ENCODE measurements around the gene ZNF512. TPM values are rescaled to one million over a fixed set of nuclear protein-coding genes. Genes with fewer than 3 reads are reported as not detected.

The ZNF512 gene
- total and polyA plus RNA-seq, 9 of the 15 experiments (the other 6 are each of a cell fraction or from before 2014, with no cell fraction given): 24.7 to 101 (median 65.9) TPM

GRCh38 chr2:27582695-27583389 lies at the start of gene ZNF512 (continued):
- 0 out of 2 replicates have a peak, but pooled peaks have one; percentile 45 for TF ChIP-seq ZBTB2 (IDR thresholded peaks at IDR 0.05)
- TF ChIP-seq ETS2 (tag; IDR thresholded peaks at IDR 0.05; ENCODE audit: borderline replicate concordance, poor library complexity, severe bottlenecking): no peak
- TF ChIP-seq NFIX (CRISPR knock-in tag; IDR thresholded peaks at IDR 0.05; ENCODE audit: low read depth): no peak
- no peak for TF ChIP-seq SIN3B (IDR thresholded peaks at IDR 0.05; ENCODE audit: low read depth)
- TF ChIP-seq ZNF707 (CRISPR knock-in tag; conservative IDR thresholded peaks at IDR 0.05): no peak
- 0 out of 4 replicates have a peak, but pooled peaks of 1 of the 2 experiments have one; percentile 1 for TF ChIP-seq FOXA3 (CRISPR knock-in tag; conservative IDR thresholded peaks at IDR 0.05 in 1 of 2, IDR thresholded peaks at IDR 0.05 in 1 of 2)
- no peak for TF ChIP-seq DMBX1 (CRISPR knock-in tag; IDR thresholded peaks at IDR 0.05; ENCODE audit: borderline replicate concordance)
- no peak for TF ChIP-seq NR3C1 (CRISPR knock-in tag; IDR thresholded peaks at IDR 0.05)
- TF ChIP-seq ZNF124 (CRISPR knock-in tag; IDR thresholded peaks at IDR 0.05): no peak
- peak; percentile 88 for TF ChIP-seq POLR2H (tag; IDR thresholded peaks at IDR 0.05; ENCODE audit: low read depth)
- 0 out of 4 replicates have a peak, but pooled peaks of 1 of the 2 experiments have one; percentile 57 for TF ChIP-seq KDM4B (IDR thresholded peaks at IDR 0.05; ENCODE audit: borderline replicate concordance in 2 of 2, low read depth in 1 of 2)
- TF ChIP-seq CTCF (IDR thresholded peaks at IDR 0.05 in 2 of 3, conservative IDR thresholded peaks at IDR 0.05 in 1 of 3; ENCODE audit: insufficient read depth in 2 of 3, low read depth in 1 of 3, low read length in 3 of 3): peak in 2 of 3 experiments; percentile 12 to 24; a peak in 1 of 6 replicates
- no peak for TF ChIP-seq ZZZ3 (IDR thresholded peaks at IDR 0.05)
- TF ChIP-seq PML (IDR thresholded peaks at IDR 0.05; ENCODE audit: low read length): peak; percentile 77
- 0 out of 2 replicates have a peak, but pooled peaks have one; percentile 62 for TF ChIP-seq ILF3 (IDR thresholded peaks at IDR 0.05; ENCODE audit: borderline replicate concordance)
- TF ChIP-seq MYBL2 (IDR thresholded peaks at IDR 0.05; ENCODE audit: low read depth): no peak
- no peak for TF ChIP-seq MYBL2 (CRISPR knock-in tag; IDR thresholded peaks at IDR 0.05; ENCODE audit: borderline replicate concordance)
- TF ChIP-seq CXXC5 (CRISPR knock-in tag; IDR thresholded peaks at IDR 0.05): peak; percentile 82
- peak; percentile 79 for TF ChIP-seq JUND (IDR thresholded peaks at IDR 0.05; ENCODE audit: borderline replicate concordance, low read depth, low read length)
- peak; percentile 68; the same call in 1 of the 3 replicates for TF ChIP-seq JUND (tag; IDR thresholded peaks at IDR 0.05; ENCODE audit: borderline replicate concordance, low read depth, low read length)
- TF ChIP-seq ZNF121 (CRISPR knock-in tag; conservative IDR thresholded peaks at IDR 0.05): no peak
- no peak for TF ChIP-seq ATF6 (CRISPR knock-in tag; IDR thresholded peaks at IDR 0.05)
- no peak for TF ChIP-seq ZNF408 (CRISPR knock-in tag; IDR thresholded peaks at IDR 0.05; ENCODE audit: low read depth)

Data from K562 (cell line).